IPS-11a (cell line): ENCODE results near the gene THNSL1.
"Not testable (repeated sequence)": the region's sequence is repeated elsewhere in the genome, so short reads cannot be mapped to it uniquely, and the experiment has no call there.

Experiments used
- H3K4me3 ChIP-seq: one replicate; pipeline ENCODE4 v1.5.1; 2013; ENCODE audit warnings: low read depth, low read length, control low read depth

The THNSL1 gene

GRCh38 chr10:25016376-25017153 lies at the start of gene THNSL1:
TSS of gene THNSL1 (plus strand) at chr10:25016612. CDS start at chr10:25023224, 6,612 bp downstream.
- H3K4me3 ChIP-seq = peak within 1 kb of the TSS; percentile 76

DNA sequence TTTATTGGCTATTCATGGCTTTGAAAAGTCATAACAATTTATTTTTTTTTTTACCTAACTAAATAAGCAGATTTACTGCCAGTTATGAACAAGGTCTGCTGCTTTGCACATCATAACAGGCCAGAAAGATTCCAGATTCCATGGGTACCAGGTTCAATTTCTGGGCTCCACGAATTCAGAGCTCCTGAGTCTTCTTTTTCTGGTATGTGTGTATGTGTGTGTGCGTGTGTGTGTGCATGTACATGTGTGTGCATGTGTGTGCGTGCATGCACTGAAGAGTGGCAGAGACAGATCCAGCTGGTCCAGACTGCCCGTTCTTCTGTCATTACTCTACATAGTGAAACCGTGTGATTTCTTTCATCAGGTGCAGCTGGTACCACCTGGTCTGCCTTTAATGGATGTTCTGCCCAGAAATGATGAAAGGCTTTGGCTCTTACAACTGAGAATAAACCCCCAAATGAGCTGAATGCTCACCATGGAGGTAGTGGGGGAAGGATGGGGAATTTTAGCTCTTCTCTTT lies 49.4 kb upstream of the THNSL1 start:
- no peak overlapping the region for H3K4me3 ChIP-seq

GRCh38 chr10:24968349-24968748 lies 48.1 kb upstream of the THNSL1 start:
- H3K4me3 ChIP-seq = no peak overlapping the region

DNA sequence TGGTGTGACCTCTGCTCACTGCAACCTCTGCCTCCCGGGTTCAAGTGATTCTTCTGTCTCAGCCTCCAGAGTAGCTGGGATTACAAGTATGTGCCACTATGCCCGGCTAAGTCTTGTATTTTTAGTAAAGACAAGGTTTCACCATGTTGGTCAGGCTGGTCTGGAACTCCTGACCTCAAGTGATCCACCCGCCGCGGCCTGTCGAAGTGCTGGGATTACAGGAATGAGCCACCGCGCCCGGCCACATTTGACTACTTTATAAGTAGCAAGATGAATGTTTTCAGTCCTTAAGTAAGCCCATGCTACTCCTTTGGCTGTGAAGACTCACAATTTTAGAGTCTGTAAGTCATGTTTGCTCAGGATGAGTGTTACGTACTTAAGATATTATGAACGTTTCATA lies 47.5 kb upstream of the THNSL1 start:
- not testable (repeated sequence) for H3K4me3 ChIP-seq

DNA sequence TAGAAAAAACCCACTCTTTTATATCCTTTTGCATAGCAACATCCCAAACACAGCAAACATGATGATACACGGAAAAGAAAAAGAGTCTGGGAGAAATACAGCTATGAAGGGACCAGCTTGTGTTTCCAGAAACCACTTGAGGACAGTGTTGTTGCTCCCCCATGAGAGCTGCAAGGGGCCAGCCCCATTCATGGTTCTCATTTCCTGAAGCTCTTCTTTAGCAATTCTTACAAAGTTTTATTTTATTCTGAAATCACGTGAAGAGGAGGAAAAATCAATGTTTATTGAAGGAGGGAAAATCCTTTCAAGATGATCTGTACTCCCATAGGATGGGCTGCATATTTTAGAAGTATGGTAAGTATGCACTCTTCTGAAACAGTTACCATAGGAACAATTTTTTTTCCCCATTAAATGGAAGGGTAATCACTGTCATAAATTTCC lies 46.6 kb upstream of the THNSL1 start:
- no peak overlapping the region for H3K4me3 ChIP-seq

- no peak overlapping the region for H3K4me3 ChIP-seq
Observed at GRCh38 chr10:24971374-24971773, 45.0 kb upstream of the THNSL1 start.

DNA sequence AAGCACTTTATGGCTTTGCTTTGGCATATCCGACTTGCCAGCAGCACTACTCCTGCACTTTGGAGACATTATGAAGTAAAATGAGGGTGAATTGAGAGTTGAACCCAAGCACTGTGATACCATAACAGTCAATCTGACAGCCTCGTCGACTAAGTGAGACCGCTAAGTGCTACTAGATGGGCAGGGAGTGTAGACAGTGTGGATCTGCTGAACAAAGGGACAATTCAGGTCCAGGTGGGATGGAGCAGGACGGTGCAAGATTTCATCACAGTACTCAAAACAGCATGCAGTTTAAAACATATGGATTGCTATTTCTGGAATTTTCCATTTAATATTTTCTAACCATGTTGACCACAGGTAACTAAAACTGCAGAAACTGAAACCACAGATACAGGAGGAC lies 43.2 kb upstream of the THNSL1 start:
- H3K4me3 ChIP-seq = no peak overlapping the region

- no peak overlapping the region for H3K4me3 ChIP-seq
Observed at GRCh38 chr10:24974976-24975375, 41.4 kb upstream of the THNSL1 start.

DNA sequence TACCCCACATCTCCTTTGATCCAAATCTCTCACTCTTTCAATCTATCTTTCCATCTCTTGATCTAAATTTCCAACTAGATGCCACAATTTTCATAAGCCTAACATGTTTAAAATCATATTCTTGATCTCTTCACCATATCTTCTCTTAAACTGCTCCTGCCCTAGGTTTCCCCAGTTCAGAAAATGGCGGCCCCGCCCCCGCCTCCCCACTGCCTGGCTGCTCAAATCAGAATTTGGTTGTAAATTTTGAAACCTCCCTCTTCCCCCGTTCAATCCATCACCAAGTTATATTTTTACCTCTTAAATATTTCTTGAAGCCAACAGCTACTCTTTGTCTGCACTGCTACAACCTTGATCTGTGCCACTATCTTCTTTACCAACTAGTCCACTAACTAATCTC lies 36.7 kb upstream of the THNSL1 start:
- no peak overlapping the region for H3K4me3 ChIP-seq

GRCh38 chr10:24981161-24981710 lies 35.2 kb upstream of the THNSL1 start:
- no peak overlapping the region for H3K4me3 ChIP-seq

DNA sequence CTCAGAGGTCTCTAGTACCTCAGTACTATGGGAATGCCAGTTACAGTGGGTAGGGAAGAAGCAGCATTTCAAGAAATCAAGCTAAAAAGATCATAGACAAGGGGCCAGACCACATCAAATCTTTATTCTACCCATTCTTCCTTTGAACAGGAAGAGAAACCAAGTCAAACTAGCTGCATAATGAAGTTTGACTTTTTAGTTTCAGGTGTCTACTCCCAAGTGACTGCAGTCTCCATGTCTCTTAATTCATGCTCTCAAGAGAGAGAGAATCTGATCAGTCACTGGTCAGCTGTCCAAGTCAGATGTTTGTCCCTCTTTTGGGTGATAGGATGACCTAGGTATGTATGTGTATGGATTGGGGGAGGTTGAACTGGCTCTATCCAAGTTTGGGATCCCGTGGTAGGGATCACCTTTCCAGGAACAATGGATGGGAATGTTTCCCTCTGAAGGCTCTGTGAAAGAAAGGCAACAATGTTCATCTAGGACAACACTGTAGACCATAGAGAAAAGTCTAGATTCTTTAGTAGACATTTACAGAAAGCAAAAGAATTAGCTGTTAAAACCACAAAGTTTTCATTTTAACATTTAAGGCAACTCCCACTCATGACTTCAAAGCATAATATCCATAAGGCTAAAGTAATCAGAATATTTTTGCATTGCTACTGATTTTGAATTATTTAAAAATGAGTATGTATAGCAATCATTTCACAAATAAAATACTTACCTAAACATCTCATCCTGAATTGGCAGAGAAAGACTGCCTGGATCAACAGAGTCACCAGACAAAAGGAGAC lies 33.9 kb upstream of the THNSL1 start:
- H3K4me3 ChIP-seq = no peak overlapping the region

DNA sequence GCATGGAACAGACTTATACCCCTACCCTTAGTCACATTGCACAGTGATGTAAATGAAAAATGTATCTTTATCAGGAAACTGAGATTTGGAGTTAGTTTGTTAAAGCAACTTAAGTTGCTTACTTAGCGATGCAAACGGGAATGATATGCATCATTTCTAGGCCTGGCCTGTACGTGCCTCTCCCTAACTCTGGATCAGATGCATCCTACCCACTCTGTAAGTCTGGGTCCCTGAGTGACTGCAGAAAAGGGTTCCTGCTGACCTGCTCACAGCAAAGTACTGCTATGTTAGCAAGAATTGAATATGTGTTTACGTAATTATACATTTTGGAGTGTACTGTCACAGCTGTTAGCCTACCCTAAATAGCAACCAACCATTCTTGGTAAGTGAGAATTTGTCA lies 33.3 kb upstream of the THNSL1 start:
- no peak overlapping the region for H3K4me3 ChIP-seq

- H3K4me3 ChIP-seq = no peak overlapping the region
Observed at GRCh38 chr10:24983946-24984345, 32.5 kb upstream of the THNSL1 start.

- H3K4me3 ChIP-seq = no peak overlapping the region
Observed at GRCh38 chr10:24984906-24985305, 31.5 kb upstream of the THNSL1 start.

GRCh38 chr10:24988831-24989640 lies 27.4 kb upstream of the THNSL1 start:
- H3K4me3 ChIP-seq = no peak overlapping the region

DNA sequence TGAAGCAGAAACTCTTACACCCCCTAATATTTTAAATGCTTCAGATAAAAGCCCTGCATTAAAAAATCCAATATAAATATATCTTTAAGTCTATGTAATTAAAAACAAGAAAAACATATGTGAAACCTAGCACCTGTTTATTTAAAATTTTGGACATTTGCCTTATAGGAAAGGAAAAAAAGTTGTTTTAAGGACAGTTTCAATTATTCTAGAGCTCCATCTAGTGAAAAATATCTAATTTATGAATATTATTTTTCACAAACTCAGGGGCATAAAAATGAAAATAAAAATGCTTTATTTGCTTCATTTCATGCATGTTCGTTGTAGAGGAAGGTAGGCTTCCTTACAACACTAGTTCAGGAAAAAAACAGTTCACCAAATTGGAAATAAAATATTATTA lies 26.5 kb upstream of the THNSL1 start:
- H3K4me3 ChIP-seq = no peak overlapping the region

DNA sequence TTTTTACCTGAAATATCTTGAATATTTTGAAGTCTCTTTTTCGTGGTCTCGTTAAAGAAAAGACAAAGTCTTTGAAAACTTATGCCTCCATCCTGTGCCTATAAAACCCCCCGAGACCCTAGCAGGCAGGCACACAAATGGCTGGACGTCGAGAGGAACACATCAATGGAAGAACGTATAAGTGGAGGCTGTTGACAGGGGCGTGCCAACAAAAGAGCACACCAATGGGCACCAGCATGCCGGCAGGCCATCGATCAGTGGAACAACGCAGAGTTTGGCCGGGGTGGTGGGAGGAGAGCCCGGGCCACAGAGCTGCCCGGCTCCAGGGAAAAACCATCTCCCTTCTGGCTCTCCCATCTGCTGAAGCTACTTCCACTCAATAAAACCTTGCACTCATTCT lies 25.1 kb upstream of the THNSL1 start:
- no peak overlapping the region for H3K4me3 ChIP-seq

GRCh38 chr10:24992512-24993133 lies 23.8 kb upstream of the THNSL1 start:
- H3K4me3 ChIP-seq = no peak overlapping the region

DNA sequence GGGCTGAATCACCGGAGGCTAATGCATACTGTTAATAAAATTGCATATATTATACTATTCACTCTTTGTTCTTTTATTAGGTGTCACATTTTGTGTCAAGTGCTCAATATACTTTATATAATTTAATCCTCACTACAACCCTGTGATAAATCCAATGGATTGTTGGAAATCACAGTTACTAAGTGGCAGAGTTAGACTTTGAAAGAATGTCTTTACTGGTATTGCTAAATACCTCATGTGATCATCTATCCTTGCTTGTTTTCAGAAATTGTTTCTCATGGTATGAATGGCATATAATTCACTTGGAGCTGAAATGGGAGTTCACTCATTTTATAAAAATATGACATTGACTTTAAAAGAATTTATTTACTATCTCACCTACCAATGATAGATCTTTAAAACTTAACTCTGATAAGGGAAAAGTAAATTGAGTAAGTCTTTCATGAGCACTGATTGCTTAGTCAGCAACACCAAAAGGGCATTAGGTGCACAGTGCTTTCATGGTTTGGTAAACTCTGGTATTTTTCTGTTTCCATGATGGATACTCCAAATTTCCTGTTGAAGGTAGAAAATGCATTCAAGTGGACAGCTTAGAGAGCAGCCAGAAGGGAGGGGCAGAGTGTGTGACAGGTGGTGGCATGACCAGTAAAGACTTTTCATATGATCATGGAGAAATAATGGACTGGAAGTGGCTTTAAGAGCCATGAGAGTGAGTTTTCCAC lies 23.0 kb upstream of the THNSL1 start:
- no peak overlapping the region for H3K4me3 ChIP-seq

GRCh38 chr10:24995072-24995471 lies 21.3 kb upstream of the THNSL1 start:
- no peak overlapping the region for H3K4me3 ChIP-seq
